Activated T-cell treated with anti-CD3 and anti-CD28 coated beads for 24 hours (primary cell): ENCODE data around the gene COL20A1.

ENCODE experiments used
- DNase-seq: peaks from one replicate; pipeline ENCODE4 v3.0.0-alpha.2; 2020; ENCODE audit warnings: low read depth

COL20A1 gene

DNA sequence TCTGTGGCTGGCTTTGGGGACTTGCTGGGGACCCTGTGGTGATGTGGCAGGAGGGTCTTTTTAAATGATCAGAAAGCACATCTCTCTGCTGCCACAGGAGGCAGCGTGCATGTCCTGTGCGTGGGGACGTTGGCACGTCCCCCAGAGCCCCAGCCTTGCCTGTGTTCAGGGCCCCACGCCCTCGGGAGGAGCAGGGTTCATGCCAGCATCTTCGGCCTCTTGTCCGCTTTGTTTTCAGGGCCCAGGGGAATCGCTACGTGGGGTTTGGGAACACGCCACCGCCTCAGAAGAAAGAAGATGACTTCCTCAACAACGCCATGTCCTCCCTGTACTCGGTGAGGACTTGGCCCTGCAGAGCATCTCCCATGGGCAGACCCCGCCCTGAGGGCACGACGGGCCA lies 14.3 kb upstream of the COL20A1 start:
- no peak for DNase-seq

GRCh38 chr20:63279931-63280330 lies 13.1 kb upstream of the COL20A1 start:
- no peak for DNase-seq

- DNase-seq, result no peak
Measured at GRCh38 chr20:63280371-63280770, 12.6 kb upstream of the COL20A1 start.

DNA sequence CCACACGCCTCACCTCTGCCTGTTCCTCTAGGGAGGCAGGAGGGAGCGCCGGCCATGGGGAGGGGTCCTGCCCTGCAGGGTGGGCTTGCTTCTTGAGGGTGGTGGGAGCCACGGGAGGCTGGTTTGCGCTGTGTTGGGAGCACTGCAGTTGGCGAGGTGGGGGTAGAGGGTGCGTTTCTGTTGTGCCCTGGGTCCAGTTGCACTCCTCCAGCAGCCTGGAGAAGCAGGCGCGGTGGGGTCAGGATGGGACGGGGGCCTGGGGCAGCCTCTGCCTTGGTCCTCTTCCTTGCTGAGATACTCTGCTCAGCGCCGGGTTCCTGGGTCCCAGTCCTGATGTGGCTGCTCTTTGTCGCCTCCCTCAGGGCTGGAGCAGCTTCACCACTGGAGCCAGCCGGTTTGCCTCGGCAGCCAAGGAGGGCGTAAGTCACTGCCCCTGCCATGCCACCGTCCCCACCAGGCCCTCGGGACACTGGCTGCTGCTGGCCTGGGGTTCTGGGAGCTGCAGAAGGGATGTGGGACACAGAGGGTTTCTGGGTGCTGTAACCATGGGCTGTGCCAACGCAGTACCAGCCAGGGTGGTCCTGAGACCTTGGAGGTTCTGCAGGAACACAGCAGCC lies 11.9 kb upstream of the COL20A1 start:
- no peak for DNase-seq

DNA sequence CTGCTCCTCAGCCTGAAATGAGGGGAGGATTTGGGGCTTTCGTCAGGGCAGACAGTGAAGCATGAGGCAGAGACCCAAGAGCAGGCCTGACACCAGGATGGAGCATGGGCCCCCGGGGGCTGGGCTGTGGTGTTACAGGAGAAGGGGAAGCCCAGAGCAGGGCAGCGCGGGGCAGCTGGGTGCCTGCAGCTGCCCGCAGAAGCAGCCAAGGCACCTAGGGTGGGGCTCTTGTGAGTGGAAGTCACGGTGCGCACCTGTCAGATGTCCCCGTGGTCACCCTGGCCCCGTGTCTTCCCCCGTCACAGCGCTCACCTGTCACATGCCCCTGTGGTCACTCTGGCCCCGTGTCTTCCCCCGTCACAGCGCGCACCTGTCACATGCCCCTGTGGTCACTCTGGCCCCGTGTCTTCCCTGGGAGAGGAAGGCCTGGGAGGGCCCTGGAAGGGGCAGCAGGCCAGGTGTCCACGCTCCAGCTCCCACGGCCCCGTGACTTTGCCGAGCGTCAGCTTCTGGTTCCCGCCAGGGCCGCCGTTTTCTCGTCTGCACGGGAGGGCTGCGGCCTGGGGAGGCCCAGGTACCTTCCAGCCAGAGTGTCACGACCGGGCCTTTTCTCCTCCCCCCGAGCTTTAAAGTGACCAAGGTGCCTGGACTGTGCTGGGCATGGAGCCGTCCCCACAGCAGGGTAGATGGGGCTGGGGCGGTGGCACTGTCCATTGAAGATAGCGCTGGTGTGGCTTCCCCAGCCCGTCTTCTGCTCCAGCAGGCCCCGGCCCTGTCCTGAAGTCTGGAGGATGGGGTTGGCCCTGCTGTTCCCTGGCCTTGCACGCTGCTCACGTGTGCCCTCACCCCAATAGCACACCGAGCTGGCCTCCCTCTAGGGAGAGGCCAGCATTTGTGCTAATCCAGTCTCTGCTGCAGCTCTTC lies 11.0 kb upstream of the COL20A1 start:
- DNase-seq, result no peak

DNA sequence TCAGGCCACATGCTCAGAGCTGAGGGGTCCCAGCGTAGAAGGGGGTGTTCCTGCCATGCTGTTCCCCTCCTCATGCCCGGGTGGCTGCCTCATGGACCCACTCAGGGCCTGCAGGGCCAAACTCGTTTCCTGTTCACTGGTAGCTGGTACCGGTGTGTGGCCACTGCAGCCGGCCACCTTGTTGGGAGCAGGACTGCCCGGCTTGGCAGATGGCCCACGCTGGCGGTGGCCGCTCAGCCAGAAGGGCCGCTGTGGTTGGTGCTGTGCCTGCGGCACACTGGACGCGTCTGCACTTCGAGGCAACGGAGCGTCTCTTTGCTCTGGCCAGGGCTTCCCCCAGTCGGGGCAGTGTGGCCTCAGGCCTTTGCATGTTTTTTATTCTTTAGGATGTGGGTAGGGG lies 10.0 kb upstream of the COL20A1 start:
- DNase-seq, result no peak

- no peak for DNase-seq
Measured at GRCh38 chr20:63283397-63284082, 9.4 kb upstream of the COL20A1 start.

DNA sequence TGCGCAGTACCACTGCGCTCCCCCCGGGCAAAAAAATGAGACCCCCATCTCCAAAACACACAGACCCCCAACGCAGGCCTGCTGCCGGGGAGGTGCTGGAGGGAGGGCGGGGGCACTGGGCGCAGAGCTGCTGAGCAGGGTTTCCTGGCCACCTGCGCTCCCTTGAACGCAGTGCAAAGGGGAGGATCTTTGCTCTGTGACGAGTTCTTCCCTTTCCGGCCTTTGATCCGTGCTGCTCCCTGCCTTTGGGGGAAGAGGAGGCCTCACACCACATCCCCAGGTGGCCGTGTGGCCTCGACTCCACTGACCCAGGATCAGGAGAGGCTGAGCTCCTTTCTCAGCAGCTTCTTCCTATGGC lies 8.9 kb upstream of the COL20A1 start:
- no peak for DNase-seq

DNA sequence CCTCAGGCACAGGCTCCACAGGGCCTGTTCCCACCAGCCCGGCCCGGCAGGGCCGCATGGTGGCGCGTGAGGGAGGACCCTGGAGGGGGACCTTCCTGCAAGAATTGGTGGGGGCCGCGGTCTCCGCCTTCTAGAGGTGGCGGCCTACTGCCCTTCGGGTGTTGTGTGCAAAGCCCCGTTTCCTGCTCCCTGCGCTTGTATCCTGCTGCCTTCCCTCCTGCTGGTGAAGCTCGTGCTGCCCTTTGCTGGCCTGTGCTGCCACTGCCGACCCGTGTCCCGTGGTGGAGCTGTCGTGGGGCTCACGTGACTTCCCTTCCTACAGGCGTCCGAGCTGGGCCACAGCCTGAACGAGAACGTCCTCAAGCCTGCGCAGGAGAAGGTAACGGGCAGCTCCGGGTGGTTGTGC lies 8.4 kb upstream of the COL20A1 start:
- no peak for DNase-seq

- DNase-seq, result no peak
Measured at GRCh38 chr20:63284981-63285524, 7.9 kb upstream of the COL20A1 start.

DNA sequence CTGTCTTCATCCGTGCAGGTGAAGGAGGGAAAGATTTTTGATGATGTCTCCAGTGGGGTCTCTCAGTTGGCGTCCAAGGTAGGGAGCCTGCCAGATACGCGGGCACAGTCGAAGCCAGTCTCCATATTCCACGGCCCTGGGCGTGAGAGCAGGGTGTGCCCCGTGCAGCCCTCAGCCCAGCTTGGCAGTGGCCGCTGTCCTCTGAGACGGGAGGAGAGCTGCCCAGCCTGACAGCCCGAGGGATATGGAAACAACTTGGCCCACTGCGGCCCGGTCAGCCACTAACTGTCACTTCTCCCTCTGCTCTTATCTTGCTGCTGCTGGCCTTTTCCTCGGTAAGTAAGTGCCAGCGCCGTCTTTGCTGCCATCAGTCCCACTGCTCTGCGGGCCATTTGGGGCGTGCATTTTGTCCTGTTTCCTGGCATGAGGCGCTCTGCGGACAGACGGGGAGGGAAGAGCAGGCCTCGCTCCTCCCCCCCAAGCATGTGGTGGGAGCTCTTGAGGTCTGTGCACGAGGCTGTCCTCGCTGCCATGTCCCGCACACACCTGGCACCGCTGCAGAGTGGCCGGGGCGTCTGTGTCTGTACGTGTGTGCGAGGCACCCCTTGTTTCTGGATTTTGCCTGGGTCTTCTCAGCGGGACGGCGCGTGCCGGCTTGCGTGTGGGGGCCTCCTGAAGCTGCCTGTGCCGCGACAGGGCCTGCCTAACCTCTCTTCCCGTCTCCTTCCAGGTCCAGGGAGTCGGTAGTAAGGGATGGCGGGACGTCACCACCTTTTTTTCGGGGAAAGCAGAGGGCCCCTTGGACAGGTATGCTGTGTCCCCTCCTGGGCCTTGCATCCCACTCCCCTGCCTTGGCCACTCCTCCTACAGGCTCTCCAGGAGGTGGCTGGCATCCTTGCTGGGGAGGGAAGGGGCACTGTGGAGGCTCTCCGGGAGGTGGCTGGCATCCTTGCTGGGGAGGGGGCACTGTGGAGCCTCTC lies 7.1 kb upstream of the COL20A1 start:
- DNase-seq, result no peak

DNA sequence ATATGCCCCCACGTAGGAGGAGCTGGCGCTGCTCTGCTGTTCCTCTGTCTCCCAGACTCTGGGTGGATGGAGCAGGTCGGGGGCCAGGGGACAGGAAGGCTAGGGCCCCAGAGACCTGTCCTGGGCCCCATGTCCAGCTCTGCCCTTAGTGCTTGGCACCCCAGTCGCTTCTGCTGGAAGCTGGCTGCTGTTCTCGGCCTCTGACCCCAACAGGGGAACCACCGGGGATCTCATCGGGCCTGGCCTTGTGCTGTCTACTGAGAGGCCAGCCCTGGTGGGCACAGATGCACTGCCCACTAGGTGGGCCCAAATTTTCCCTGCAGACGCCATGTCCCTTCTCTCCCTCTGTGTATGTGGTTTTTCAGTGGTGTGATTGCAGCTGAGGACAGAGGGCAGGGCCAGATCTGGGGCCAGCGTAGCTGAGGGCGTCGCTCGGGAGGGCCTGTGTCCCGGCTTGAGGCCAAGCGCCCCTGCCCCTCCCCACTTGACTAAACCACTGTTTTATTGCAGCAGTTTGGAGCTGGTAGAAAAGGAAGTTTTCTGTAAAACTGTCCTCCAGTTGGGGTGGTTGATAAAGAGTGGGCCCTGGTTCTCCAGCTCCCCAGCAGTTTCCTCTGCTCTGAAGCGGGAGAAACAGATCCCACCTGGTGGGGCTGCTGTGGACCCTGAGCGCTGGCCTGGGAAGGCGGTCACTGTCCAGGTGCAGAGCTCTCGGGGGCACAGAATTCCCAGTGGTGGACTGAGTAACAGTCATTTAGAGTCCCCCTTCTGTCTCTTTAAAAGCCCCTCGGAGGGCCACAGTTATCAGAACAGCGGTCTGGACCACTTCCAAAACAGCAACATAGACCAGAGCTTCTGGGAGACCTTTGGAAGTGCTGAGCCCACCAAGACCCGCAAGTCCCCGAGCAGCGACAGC lies 5.9 kb upstream of the COL20A1 start:
- DNase-seq, result no peak

DNA sequence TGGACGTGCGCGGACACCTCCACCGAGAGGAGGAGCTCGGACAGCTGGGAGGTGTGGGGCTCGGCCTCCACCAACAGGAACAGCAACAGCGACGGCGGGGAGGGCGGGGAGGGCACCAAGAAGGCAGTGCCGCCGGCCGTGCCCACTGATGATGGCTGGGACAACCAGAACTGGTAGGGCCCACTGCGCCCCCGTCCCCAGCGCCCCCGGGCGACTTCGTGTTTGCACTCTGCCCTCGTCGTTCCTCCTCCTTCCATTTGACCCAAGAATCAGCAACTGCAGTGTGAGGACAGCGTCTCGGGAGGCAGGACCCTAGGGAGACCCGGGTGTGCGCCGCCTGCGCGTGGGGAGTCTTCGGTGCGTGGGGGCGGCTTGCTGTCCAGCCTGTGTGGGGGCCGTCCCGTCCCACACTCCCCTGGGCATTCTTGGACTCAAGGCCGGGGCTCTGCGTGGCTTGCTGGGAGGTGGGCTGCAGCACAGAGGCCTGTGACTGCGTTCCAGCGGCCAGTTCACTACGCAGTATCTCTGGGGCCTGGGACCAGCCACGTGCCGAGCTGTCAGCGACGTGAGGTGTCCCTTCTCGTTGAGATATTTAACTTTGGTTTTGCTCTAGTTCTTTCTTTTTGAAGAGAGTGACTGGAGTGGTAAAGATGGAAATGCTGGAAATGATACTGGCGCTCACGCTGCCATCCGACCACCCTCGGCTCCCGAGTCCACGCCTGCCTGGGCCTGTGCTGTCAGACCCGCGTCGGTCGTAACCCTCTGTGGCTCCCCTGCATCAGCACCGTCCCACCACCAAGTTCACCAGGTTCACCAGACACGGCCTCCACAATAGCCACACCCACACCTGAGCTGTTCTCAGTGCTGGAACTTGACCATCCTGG lies 5.0 kb upstream of the COL20A1 start:
- no peak for DNase-seq

- DNase-seq, result no peak
Measured at GRCh38 chr20:63288581-63289251, 4.3 kb upstream of the COL20A1 start.

DNA sequence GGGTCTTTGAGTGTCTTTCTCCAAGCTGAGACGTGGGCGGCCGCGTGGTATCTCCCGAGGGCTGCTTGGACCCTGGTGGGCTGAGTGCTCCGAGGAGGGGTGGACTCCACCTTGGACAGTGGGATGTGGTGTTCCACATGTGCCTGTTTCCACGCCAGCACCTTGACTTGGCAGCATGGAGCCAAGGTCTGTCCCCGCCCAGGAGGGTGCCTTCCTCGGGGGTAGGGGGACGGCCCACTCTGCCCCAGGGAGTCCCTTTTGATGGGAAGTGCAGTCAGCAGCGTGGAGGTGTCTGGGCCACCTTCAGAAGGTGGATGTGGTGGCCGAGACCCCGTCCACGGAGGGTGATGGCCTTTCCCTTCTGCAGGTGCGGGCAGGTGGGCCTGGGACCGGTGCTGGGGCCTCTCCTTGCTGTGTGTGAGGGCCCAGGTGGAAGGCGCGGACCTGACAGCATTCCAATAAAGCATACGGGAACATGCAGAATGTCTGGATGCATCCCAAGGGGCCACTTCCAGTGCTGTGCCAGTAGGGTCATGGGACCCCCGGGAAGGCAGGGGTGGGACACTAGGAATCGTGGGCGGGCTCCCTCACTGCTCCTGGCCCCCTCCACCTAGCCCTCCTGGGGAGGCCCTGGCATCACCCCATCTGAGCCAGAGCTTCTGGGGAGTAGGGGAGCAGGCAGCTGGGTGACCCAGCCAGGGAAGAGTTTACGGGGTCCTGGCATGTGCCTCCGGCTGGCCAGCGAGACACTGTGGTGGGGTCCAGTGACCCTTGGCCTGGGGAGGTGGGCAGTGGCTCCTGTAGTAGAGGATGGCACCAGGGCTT lies 3.5 kb upstream of the COL20A1 start:
- no peak for DNase-seq

DNA sequence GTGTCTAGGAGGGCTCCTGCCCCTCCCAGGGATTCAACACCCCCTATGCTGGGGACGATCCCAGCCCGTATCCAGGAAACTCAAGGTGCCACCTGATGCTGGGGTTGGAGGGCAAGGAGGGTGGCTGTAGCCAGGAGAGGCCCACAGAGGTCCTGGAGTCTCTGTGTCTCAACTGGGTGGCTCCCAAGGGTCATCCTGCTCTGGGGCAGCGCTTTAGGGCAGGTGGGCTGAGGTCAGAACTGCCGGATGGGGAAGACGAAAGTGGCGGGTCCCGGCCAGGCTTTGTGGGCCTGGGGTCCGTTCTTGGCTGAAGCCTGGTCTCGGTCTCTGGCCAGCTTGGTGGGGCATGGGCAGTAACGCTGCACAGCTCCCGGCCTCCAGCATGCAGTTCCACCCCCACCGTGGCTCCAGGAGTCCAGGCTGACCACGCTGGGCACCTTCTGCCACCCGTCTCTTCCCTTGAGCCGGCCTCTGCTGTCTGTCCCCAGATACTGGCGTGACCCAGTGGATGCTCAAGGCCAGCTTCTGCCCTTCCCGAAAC lies 2.8 kb upstream of the COL20A1 start:
- DNase-seq, result no peak

- peak; percentile 59 for DNase-seq
Measured at GRCh38 chr20:63290677-63291472, 2.1 kb upstream of the COL20A1 start.
